HEK293T (cell line): ENCODE measurements around the gene PPP2R5E.

Source experiments
- CTCF ChIA-PET: fragments of 350-600 bp; formaldehyde crosslinking; extraction: SDS; loops from one replicate; lab custom pipeline; 2021; ENCODE audit warnings: antibody characterized with exemption, inconsistent platforms; lab: Yijun Ruan, JAX
- POLR2A ChIA-PET: fragments of 350-600 bp; formaldehyde crosslinking; extraction: SDS; loops from one replicate; lab custom pipeline; 2020; ENCODE audit warnings: antibody characterized with exemption, inconsistent platforms; lab: Yijun Ruan, JAX
- DNase-seq: peaks from one replicate; pipeline ENCODE4 v3.0.0; 2012; ENCODE audit warnings: mixed read lengths; ENCODE audit errors: extremely low spot score
- ARNT ChIP-seq: fragments of 450-650 bp; IDR thresholded peaks from 2 replicates; pipeline ENCODE4 v1.6.1; 2017; ENCODE audit warnings: mild to moderate bottlenecking
- BHLHE40 ChIP-seq: fragments of 450-650 bp; IDR thresholded peaks from 2 replicates; pipeline ENCODE4 v1.6.1; 2016; ENCODE audit warnings: mild to moderate bottlenecking, moderate library complexity, borderline replicate concordance
- CTBP1 ChIP-seq: fragments of 450-650 bp; IDR thresholded peaks from 2 replicates; pipeline ENCODE4 v1.6.1; 2016; ENCODE audit warnings: borderline replicate concordance
- ELF4 ChIP-seq: fragments of 450-650 bp; IDR thresholded peaks from 2 replicates; pipeline ENCODE4 v1.6.1; 2017; ENCODE audit warnings: antibody characterized with exemption
- FOXA1 ChIP-seq: fragments of 450-650 bp; IDR thresholded peaks from 2 replicates; pipeline ENCODE4 v1.6.1; 2016; ENCODE audit warnings: mild to moderate bottlenecking
- FOXK2 ChIP-seq: fragments of 450-650 bp; IDR thresholded peaks from 2 replicates; pipeline ENCODE4 v1.6.1; 2016; ENCODE audit warnings: mild to moderate bottlenecking
- FOXM1 ChIP-seq: fragments of 450-650 bp; IDR thresholded peaks from 2 replicates; pipeline ENCODE4 v1.6.1; 2017; ENCODE audit warnings: mild to moderate bottlenecking, borderline replicate concordance
- HDGF ChIP-seq: fragments of 450-650 bp; IDR thresholded peaks from 2 replicates; pipeline ENCODE4 v1.6.1; 2017; ENCODE audit warnings: antibody characterized with exemption, borderline replicate concordance
- L3MBTL2 ChIP-seq: fragments of 450-650 bp; conservative IDR thresholded peaks from 2 replicates; pipeline ENCODE4 v1.6.1; 2016; ENCODE audit warnings: mild to moderate bottlenecking
- LEF1 ChIP-seq: fragments of 450-650 bp; IDR thresholded peaks from 2 replicates; pipeline ENCODE4 v1.6.1; 2017; ENCODE audit warnings: mild to moderate bottlenecking, borderline replicate concordance
- NFRKB ChIP-seq: fragments of 450-650 bp; IDR thresholded peaks from 2 replicates; pipeline ENCODE4 v1.6.1; 2016; ENCODE audit warnings: mild to moderate bottlenecking, moderate library complexity
- PKNOX1 ChIP-seq: fragments of 450-650 bp; IDR thresholded peaks from 2 replicates; pipeline ENCODE4 v1.6.1; 2016
- SP1 ChIP-seq: fragments of 450-650 bp; IDR thresholded peaks from 2 replicates; pipeline ENCODE4 v1.6.1; 2017
- SUZ12 ChIP-seq: fragments of 450-650 bp; IDR thresholded peaks from 2 replicates; pipeline ENCODE4 v1.6.1; 2016; ENCODE audit warnings: mild to moderate bottlenecking
- TARDBP ChIP-seq: fragments of 450-650 bp; IDR thresholded peaks from 2 replicates; pipeline ENCODE4 v1.6.1; 2016
- ZNF384 ChIP-seq: fragments of 450-650 bp; IDR thresholded peaks from 2 replicates; pipeline ENCODE4 v1.6.1; 2016

PPP2R5E gene

DNA sequence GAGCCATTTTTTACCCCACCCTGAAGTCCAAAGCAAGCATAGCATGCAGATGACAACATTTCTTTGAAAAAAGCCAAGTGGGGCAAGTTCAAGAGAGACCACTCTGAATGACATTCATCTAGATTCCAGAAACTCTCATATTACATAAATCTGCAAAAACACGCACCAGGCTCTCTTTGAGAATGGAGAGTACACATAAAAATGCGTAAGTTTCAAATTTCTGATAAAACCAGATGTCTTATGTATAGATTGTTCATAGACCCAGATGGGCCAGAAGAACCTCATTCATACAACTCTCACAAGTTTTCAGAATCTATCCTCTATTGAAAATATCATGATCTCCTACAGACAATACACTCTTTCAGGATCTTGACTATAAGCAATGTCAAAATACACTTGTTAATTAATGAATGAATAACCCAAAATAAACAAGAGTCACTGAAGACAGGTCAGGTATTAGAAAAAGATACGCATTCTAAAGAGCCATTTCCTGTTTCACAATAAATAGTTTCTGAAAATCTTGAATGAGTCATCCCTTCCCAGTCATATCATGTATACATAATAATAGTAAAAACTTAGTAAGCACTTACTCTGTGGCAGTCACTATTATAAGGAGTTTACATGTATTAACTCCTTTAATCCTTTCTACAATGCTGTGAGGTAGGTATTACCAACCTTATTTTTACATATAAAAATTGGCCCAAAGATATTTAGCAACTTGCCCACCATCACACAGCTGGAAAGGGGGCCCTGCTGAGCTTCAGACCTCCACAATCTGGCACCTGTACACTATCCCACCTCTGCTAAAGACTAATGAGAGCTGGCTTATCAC, 72.0 kb downstream of the PPP2R5E start:
- no peak for DNase-seq
- TF ChIP-seq ELF4 = no peak
- TF ChIP-seq TARDBP = no peak
- TF ChIP-seq NFRKB = no peak
- TF ChIP-seq ZNF384 = no peak
- TF ChIP-seq L3MBTL2 = no peak
- TF ChIP-seq SP1 = no peak
- no peak for TF ChIP-seq PKNOX1
- TF ChIP-seq FOXA1 = no peak
- no peak for TF ChIP-seq ARNT
- TF ChIP-seq LEF1 = no peak
- no peak for TF ChIP-seq FOXM1
- TF ChIP-seq HDGF = no peak
- no peak for TF ChIP-seq FOXK2
- TF ChIP-seq CTBP1 = no peak
- TF ChIP-seq SUZ12 = no peak
- TF ChIP-seq BHLHE40 = no peak
- ChIA-PET CTCF (no interaction called here), POLR2A (interaction anchor here (1.2 kb wide), 1 partner anchor 72 kb away, joined by 3 read pairs; the partner anchor contains the start of gene PPP2R5E)

- no peak for DNase-seq
- ChIA-PET POLR2A (no interaction called here), CTCF (no interaction called here)
- TF ChIP-seq ZNF384 = no peak
- TF ChIP-seq ELF4 = no peak
- TF ChIP-seq ARNT = no peak
- no peak for TF ChIP-seq FOXA1
- no peak for TF ChIP-seq SP1
- TF ChIP-seq CTBP1 = no peak
- TF ChIP-seq PKNOX1 = no peak
- no peak for TF ChIP-seq TARDBP
- no peak for TF ChIP-seq FOXM1
Measured at GRCh38 chr14:63468294-63468693, 74.9 kb downstream of the PPP2R5E start.

- ChIA-PET POLR2A (no interaction called here), CTCF (no interaction called here)
- no peak for DNase-seq
- TF ChIP-seq ZNF384 = no peak
- no peak for TF ChIP-seq HDGF
- TF ChIP-seq FOXA1 = no peak
- no peak for TF ChIP-seq FOXM1
- no peak for TF ChIP-seq NFRKB
- no peak for TF ChIP-seq BHLHE40
- TF ChIP-seq L3MBTL2 = no peak
- TF ChIP-seq ARNT = no peak
- TF ChIP-seq FOXK2 = no peak
- no peak for TF ChIP-seq ELF4
- TF ChIP-seq TARDBP = no peak
- no peak for TF ChIP-seq SUZ12
- no peak for TF ChIP-seq LEF1
- no peak for TF ChIP-seq CTBP1
- TF ChIP-seq SP1 = no peak
- no peak for TF ChIP-seq PKNOX1
Measured at GRCh38 chr14:63467440-63468072, 75.6 kb downstream of the PPP2R5E start.

- ChIA-PET POLR2A (no interaction called here), CTCF (no interaction called here)
- no peak for TF ChIP-seq LEF1
- TF ChIP-seq SP1 = no peak
- no peak for TF ChIP-seq NFRKB
- no peak for TF ChIP-seq FOXK2
- no peak for TF ChIP-seq ARNT
- no peak for TF ChIP-seq ELF4
- no peak for TF ChIP-seq HDGF
- TF ChIP-seq PKNOX1 = no peak
- TF ChIP-seq SUZ12 = no peak
- TF ChIP-seq L3MBTL2 = no peak
- no peak for TF ChIP-seq FOXA1
- TF ChIP-seq TARDBP = no peak
- TF ChIP-seq FOXM1 = no peak
- no peak for TF ChIP-seq CTBP1
- TF ChIP-seq BHLHE40 = no peak
- no peak for TF ChIP-seq ZNF384
- DNase-seq = no peak
Measured at GRCh38 chr14:63465347-63465746, 77.8 kb downstream of the PPP2R5E start.
